Measurements from ENCODE around the gene TRAF3IP1.
A peak's percentile ranks its signal among the peaks of the same experiment; 100 is the strongest.
"Not testable (repeated sequence)": the region's sequence is repeated elsewhere in the genome, so short reads cannot be mapped to it uniquely, and the experiment has no call there.

TRAF3IP1 gene

DNA sequence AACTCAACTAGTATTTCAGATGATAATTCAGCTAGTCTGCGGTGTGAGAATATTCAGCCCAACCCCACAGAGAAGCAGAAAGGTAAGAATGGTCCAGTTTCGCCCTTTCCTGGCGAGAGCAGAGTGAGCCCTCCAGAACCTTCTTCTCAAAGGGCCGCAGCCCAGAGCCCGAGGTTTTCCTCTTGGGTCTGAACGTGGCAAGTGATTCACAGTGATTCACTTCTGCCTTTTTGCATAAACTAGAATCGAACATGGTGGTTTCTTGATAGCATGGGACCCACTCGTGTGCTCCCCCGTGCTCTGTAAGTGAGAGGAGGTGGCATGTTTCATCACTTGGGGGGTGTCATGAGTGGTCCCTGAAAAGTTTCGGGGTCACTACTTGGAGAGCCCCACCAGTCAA, 24.2 kb downstream of the TRAF3IP1 start:
- DNase-seq: no peak

GRCh38 chr2:238345297-238345968, 25.1 kb downstream of the TRAF3IP1 start:
- DNase-seq: no peak

DNA sequence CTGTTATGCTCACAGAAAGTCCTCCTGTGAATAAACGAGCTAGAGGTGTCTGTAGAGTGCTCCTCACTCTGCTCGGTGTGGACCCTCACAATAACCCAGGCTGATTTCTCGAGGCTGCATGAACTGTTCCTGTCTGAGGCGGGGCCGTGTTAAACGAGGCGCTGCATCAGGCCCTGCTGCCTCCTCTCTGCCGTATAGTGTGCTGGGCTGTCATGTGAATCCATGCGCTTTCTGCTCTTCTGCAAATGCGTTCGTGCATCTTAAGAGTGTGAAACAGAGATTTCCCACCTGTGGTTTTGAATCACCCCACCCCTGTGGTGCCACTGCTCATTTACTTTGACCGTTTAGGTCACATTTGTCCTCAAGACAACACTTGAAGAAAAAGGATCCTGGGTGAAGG, 26.2 kb downstream of the TRAF3IP1 start:
- no peak for DNase-seq

DNA sequence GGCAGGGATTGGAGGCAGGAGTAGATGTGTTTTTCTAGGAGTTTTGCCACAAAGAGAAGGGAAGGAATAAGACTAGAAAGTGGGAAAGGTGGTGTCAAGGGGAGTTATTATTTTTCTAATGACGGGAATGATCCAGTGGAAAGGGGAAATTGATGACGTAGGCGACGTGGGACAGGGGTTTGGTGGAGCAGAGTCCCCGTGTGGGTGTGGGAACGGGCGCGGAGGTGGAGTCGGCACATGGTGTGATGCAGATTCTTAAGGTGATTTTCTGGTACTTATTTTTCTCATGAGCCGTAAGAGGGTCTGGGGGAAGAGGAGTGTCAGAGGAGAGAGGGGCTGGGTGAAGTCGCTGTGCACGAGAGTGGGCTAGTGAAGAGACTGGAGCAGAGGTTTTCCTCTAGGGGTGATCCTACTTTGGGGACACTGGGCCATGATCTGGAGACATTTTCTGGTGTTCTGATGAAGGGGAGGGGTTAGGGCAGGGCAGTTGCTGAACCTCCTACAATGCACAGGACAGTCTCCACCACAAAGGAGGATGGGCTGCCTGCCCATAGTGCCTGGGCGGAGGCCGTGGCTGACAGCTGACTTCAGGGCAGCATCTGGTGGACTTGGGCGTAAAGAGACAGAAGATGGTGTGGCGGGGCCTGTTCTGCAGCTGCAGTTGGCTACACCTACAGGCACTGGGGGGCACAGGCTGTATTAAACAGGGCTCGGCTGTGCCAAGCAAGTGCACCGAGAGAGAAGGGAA, 30.0 kb downstream of the TRAF3IP1 start:
- no peak for DNase-seq

DNA sequence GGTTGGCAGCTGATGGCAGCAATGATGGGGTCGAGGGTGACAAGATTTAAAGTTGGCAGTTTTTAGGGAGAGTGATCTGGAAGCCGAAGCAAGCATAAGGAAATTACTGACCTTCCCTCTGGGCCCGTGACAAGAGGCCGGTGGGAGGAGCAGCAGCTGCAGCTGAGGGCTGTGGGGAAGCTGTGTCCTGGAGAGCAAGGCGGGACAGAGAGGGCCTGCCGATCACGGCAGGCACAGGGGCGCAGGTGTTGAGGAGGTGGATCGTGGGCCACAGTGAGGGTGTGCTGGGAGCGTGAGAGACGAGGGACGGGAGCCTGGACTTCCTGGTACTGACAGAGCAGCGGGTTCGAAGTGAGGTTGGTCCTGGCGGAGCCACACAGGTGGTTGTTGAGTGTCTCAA, 31.0 kb downstream of the TRAF3IP1 start:
- DNase-seq: no peak

- no peak for DNase-seq
Measured at GRCh38 chr2:238352361-238352760, 32.0 kb downstream of the TRAF3IP1 start.

DNA sequence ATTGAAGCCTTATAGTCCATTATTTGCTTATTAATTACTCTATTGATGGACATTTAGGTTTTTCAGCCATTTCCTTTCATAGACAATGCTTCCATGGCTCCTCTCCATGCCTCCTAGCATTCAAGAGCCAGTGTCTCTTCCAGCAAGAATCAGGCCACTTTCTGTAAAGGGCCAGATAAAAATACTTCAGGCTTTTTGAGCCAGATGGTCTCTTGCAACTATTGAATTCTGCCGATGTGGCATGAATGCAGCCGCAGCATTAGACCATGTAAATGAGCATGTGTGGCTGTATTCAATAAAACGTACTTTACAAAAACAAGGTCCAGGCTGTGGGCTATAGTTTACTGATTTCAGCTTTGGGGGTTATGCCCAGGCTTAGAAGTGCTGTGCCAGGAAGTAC, 38.5 kb downstream of the TRAF3IP1 start:
- DNase-seq: no peak

- DNase-seq: no peak
Measured at GRCh38 chr2:238359403-238359802, 39.1 kb downstream of the TRAF3IP1 start.

DNA sequence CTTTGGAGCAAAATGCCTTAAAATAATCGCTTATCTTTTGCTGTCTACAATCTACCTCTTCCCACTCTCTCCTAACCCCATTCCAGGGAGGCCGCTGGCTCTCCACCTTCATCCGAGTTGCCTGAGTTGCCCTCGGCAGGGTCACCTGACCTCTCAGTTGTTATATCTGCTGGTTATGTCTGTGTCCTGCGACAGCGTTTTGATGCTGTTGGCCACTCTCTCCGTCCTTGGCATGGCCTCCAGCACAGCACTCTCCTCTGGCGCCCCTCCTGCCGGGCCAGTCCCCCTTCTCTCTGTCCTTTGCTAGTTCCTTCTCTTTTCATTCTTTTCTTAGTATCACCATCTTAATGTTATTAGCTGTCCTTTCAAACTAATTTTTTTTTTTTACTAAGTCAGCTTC, 41.6 kb downstream of the TRAF3IP1 start:
- no peak for DNase-seq

- DNase-seq: no peak
Measured at GRCh38 chr2:238362626-238363025, 42.3 kb downstream of the TRAF3IP1 start.

DNA sequence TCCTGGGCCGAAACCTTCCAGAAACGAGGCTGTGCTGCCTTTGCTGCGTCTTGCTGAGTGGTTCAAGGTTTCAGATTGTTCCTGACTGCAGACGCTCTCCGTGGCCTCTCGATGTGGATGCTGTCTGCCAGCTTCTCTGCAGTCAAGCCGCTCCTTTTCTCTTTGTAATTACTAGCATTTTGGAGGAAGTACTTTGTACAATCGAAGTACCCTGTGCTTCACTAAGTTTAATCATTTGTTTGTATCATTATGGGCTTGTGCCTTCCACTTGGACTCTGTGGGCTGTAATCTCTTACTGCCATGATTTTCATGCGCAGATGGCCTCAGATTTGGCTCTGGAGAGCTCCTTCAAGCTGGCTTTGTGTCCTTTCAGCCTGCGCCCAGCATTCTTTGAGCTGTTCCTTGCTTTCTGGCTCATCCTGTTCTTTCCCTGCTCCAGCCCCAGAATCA, 49.3 kb downstream of the TRAF3IP1 start:
- DNase-seq: no peak

GRCh38 chr2:238370094-238370822, 49.9 kb downstream of the TRAF3IP1 start:
- DNase-seq: no peak

DNA sequence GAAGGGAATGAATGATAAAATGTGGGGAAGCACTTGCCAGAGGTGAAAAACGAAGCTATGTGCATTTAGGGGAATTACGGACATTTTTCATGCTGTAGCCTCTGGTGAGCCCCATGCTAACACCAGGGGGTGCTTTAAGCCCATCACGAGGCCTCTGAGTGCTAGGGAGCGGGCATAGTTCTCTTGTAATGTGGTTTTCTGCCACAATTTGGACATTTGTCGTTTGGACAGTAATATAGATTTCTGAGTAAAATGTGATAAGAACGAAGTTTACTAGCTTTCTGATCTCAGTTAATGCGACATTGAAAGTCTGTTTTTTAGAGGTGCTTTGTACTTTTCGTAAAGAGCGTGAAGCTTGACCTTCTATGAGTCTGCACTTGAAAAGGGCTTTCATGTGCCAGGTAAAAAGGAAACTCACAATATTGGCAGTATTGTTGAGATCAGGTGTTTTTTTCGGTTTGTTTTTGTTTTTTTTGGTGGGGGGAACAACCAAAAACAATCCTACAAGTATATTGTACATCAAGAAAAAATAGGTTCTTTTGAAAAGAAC, 50.6 kb downstream of the TRAF3IP1 start:
- peak; percentile 70 for DNase-seq

DNA sequence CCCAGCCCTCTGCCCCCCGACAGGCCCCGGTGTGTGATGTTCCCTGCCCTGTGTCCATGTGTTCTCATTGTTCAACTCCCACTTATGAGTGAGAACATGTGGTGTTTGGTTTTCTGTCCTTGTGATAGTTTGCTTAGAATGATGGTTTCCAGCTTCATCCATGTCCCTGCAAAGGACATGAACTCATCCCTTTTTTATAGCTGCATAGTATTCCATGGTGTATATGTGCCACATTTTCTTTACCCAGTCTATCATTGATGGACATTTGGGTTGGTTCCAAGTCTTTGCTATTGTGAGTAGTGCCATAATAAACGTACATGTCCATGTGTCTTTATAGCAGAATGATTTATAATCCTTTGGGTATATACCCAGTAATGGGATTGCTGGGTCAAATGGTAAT, 52.0 kb downstream of the TRAF3IP1 start:
- DNase-seq: not testable (repeated sequence)

GRCh38 chr2:238376884-238377391, 56.6 kb downstream of the TRAF3IP1 start:
- no peak for DNase-seq

GRCh38 chr2:238378230-238379095, 58.1 kb downstream of the TRAF3IP1 start:
- no peak for DNase-seq

- no peak for DNase-seq
Measured at GRCh38 chr2:238379096-238379810, 58.9 kb downstream of the TRAF3IP1 start.

DNA sequence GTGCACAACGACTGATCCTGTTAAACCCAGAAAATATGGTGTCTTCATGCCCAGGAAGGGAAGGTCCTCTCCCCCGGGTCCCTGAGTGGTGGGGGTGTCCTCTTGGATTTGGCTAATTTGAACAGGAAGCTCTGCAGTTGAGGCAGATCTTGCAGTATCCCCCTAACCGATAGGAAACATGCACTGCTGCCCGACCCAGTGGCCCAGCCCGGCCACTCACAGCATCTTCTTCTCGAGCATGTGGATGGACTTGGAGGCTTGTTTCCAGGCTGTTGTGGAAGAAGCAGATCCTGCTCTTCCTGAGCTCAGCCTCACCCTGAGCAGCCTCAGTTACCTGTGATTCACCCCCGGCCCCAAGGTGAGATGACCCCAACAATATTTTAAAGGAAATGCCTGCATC, 60.0 kb downstream of the TRAF3IP1 start:
- DNase-seq: no peak

GRCh38 chr2:238380785-238381184, 60.5 kb downstream of the TRAF3IP1 start:
- DNase-seq: no peak

GRCh38 chr2:238381341-238382115, 61.2 kb downstream of the TRAF3IP1 start:
- no peak for DNase-seq

DNA sequence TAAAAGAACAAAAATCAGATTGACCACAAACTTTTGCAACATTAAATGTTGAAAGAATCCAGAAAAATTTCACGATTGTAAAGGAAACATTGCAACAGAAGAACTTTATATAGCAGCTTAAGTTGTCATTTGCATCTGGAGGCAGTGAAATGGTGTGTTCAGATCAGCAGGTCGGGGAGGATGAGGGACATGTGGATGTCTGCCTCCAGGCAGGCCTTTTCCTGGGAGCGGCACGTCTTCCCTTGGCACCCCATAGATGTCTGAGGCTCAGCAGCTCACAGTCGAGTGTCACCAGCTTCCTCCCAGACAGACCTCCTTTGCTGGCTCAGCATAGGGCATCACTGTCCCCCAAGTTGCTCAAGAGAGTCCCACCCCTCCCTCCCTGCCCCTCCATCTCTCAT, 62.1 kb downstream of the TRAF3IP1 start:
- DNase-seq: no peak

Data from NCI-H82 (cell line).